Epithelial cell of proximal tubule (primary cell): ENCODE data around the gene DBR1. TPM values are rescaled to one million over a fixed set of nuclear protein-coding genes. Genes with fewer than 3 reads are reported as not detected.

ENCODE experiments used
- DNase-seq: peaks from one replicate; pipeline ENCODE4 v3.0.0-alpha.2; 2011; ENCODE audit warnings: low read depth
- H3K4me3 ChIP-seq: 2 replicates; pipeline ENCODE4 v1.5.1; 2011; ENCODE audit warnings: low read depth, mild to moderate bottlenecking, low read length
- CTCF ChIP-seq: conservative IDR thresholded peaks from 2 replicates; pipeline ENCODE4 v1.5.1; 2012; ENCODE audit warnings: low read depth, mild to moderate bottlenecking, low read length
- total RNA-seq: library from RNA; depleted of rRNA; stranded (reverse); fragments of >200 nt; gene quantifications from 2 replicates; pipeline ENCODE4 v1.2.3, GENCODE V29; 2015

The DBR1 gene
- total RNA-seq, 1 donor from 2014 or later, result 11.8 TPM

DNA sequence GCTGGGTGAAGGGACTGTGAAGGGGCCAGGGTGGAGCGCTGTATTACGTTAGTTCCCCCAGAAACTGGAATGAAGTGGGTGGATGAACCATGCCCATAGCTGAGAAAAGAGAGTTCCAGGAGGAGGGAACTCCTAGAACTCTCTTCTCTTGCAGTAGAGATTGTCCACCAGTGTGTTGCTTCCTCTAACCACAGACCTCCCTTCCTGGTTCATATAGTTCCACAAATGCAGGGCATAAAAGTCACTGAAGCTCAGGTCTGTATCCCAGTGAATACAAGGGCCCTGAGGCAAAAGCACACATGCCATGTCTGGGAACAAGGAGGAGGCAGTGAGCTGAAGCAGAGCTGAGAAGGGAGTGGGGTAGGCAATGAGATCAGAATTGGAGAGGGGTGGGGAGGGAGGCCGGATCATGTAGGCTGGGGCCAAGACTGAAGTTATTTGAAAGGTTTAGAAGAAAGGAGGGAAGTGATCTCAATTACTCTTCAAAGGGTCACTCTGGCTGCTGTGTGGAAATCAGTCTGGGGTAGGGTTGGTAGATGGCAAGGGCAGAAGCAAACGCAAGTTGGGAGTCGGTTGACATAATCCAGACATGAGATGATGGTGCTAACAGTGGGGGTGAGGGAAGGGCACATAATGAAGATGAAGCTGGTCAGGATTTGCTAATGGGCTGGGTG lies 49.0 kb downstream of the DBR1 start:
- H3K4me3 ChIP-seq, result no peak overlapping the region
- no peak for DNase-seq
- TF ChIP-seq CTCF, result no peak

DNA sequence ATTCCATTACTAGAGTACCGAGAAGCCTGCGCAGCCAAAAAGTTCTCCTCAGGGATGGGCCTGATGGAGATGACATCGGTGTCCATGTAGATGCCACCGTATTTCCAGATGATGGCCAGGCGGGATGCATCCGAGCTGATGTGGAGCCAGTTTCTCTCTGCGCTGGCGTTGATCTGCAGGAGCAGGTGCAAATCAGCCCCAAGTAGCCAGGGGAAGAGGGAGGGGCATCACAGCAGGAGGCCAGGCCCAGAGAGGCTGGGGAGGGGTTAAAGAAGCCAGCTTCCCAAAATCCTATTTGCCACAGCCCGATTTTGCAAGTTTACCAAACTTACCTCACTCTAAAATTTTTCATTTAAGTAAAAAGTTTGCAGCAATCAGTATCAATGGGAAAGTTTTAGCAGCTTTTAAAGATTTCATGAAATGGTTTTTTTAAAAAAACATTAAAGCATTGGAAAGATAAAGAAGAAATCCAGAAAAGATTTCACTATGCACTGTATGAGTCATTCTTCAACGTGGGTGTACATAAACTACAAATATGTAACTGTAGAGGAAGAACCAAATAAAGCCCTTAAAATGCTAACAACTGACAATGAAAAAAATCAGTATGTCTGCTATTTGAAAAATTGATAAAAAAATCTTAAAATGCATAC lies 49.9 kb downstream of the DBR1 start:
- no peak overlapping the region for H3K4me3 ChIP-seq
- DNase-seq, result no peak
- no peak for TF ChIP-seq CTCF

DNA sequence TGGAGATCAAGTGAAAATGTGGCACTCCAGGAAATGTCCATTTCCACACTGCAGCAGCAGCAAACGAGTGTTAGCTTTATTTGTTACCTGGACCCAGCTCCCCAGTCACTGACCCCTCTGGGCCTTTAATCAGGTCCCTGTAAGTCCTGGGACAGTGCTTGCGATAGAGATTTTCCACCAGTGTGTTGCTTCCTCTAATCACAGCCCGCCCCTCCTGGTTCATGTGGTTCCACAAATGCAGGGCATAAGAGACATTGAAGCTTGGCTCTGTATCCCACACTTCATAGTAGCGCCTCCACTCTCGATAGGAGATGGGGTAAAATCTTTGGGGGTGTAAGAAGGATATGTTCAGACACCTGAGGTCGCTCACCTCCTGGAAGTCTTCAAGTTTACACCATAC lies 50.5 kb downstream of the DBR1 start:
- DNase-seq, result no peak
- H3K4me3 ChIP-seq, result no peak overlapping the region
- no peak for TF ChIP-seq CTCF

- DNase-seq, result no peak
- no peak for TF ChIP-seq CTCF
- H3K4me3 ChIP-seq, result no peak overlapping the region
Measured at GRCh38 chr3:138119423-138119766, 55.3 kb downstream of the DBR1 start.

DNA sequence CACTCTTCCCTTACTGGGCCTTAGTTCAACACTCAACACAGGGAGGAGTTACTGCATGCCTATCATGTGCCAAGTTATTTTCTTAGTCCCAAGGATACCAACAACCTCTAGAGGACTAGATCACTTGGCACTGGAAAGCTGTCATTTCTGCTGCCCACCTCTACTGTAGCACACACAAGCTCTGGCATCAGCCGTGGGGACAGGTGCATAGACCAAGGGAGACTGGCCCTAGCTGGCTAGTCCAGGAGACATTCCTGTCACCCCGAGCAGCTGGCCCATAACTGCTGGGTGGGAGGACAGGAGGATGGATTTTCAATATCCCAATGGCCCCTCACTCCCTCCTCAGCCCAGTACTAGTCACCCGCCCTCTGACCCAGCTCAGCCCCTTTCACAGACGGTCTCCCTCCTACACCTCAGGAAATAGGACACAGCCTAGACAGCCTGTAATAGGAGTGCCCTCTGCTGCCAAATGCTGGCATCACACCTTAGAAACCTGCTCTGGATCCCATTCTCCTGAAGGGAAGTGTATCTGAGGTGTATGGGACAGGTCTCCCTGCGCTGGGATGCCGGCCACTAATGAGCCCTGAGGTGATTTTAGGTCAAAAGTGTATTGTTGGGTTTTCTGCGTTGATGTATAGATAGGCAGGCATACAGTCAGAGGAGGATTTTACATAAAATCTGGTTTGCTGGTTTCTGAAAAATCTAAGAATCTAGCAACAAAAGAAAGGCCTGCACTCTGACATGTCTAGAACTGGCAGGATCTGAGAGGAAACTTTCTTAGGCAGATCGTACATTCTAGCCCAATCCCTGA lies 55.9 kb downstream of the DBR1 start:
- DNase-seq, result no peak
- peak; percentile 97 for TF ChIP-seq CTCF
- no peak overlapping the region for H3K4me3 ChIP-seq

DNA sequence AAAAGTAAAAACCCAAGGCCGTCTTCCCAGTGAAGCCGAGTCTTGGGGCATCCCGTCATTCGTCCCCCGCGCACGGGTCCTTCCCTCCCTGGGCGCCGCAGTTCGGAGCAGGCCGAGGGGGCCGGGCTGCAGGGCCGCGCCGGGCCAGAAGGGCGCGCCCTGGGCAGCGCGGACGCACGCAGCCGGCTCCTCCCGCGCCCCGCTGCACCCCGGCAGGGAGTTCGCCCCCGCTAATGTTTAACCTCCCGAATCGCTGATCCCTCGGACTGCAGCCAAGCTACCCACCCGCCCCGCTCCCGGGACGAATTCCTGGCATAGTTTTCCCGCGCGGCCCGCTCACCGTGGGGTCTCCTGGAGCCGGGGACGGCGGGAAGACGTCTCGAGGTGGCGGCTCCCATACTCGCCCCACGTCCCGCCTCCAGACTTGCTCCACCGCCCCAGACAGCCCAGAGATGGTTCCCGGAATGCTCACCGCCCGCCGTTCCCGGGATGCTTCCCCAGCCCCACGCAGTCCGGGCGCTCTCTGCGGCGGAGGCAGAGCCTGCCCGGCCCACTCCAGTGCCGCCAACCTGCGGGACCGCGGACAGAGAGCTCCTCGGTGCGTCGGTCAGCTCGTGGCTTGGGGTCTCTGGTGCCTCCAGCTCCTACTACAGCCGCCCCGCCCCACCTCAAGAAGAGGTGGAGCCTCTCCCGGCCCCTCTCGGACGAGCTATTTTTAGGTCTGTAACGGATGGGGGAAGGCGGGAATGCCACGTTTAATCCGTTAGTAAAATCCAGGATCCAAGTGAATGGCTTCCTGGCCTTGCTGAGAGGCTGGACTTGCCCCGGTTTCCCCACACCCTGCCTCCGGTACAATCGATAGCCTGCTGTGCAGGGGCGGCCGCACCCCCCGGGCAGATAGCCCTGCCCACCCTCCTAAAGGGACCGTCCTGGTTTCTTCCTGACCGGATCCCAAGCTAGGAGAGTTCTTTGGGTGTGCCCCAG lies 59.4 kb downstream of the DBR1 start, which contains the start of gene DZIP1L:
DZIP1L (minus strand) TSS at position 621 of the 984 bp plus-strand sequence. CDS start 11,637 bp downstream, outside the sequence.
- no peak for DNase-seq
- peak; percentile 37 for TF ChIP-seq CTCF
- peak within 1 kb of the TSS; percentile 74 for H3K4me3 ChIP-seq
